ENCODE measurements around the gene VTA1.
A peak's percentile ranks its signal among the peaks of the same experiment; 100 is the strongest.

VTA1 gene

DNA sequence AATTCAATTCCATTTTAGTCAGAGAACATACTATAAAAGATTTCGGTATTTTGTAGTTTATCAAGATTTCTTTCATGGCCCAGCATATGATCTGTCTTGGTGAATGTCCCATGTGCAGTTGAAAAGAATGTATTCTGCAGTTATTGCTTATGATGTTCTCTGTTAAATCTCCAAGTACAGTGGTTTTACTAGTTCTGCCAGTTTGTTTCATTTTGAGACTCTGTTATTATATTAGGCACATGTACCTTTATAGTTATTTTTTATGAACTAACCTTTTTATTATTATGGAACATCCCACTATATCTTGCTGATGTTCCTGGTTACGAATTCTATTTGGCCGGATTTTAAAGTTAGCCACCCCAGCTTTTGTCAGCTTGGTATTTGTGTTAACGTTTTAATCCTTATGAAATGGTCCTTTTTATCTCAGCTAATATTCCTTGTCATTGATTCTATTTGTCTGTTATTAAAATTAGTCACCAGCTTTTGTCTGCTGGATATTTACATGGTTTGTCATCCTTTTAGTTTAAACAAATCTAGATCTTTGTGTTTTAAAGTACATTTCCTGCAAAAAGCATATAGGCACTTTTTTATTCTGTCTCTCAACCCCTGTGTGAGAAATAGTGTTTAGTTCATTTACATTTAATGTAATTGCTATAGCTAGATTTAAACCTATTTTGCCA lies 48.9 kb downstream of the VTA1 start:
- TF ChIP-seq, protein P1, sequence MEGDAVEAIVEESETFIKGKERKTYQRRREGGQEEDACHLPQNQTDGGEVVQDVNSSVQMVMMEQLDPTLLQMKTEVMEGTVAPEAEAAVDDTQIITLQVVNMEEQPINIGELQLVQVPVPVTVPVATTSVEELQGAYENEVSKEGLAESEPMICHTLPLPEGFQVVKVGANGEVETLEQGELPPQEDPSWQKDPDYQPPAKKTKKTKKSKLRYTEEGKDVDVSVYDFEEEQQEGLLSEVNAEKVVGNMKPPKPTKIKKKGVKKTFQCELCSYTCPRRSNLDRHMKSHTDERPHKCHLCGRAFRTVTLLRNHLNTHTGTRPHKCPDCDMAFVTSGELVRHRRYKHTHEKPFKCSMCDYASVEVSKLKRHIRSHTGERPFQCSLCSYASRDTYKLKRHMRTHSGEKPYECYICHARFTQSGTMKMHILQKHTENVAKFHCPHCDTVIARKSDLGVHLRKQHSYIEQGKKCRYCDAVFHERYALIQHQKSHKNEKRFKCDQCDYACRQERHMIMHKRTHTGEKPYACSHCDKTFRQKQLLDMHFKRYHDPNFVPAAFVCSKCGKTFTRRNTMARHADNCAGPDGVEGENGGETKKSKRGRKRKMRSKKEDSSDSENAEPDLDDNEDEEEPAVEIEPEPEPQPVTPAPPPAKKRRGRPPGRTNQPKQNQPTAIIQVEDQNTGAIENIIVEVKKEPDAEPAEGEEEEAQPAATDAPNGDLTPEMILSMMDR (conservative IDR thresholded peaks at IDR 0.05; ENCODE audit: low read depth, low read length) = no peak
- no peak for DNase-seq (ENCODE audit: low read depth)

DNA sequence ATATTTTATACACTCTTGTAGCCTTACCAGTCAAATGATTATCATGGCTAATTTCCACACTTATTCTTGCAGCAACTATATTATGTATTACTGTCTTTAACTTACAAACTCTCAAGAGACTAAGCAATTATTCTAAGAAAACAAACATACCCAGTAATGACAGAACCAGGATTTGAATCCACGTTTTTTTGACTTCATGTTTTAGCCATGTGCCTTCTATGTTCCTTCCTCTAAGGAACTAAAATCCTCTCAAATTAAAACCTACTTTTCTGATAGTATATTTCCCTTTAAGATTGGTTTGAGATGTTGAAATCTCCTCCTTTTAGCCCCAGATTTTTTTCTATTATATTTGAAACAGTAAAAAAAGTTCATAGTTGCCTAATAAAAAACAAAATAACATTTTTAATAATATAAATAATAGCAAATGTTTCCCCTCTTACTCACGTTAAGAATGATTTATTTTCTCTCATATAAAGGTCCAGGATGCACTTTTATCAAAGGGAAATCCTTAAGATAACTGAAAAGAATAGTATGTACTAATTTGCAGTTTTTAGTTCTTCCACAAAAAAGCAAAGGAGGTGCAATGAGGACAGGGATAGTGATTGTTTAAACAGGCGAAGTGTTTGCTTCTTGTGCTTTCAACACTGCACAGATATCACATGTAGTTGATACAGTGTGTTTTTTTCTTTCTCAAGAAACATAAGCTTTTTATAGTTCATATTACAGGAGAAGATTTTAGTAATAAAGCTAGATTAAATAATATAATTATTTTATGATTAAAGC lies 54.0 kb downstream of the VTA1 start:
- TF ChIP-seq, protein P1 (conservative IDR thresholded peaks at IDR 0.05; ENCODE audit: low read depth, low read length) = no peak
- H3K4me3 ChIP-seq (ENCODE audit: low read length) = no peak overlapping the region
- no peak for DNase-seq (ENCODE audit: low read depth)

More for the DNA sequence above, 48.9 kb downstream of the VTA1 start:
- H3K4me3 ChIP-seq (ENCODE audit: low read length) = no peak overlapping the region

DNA sequence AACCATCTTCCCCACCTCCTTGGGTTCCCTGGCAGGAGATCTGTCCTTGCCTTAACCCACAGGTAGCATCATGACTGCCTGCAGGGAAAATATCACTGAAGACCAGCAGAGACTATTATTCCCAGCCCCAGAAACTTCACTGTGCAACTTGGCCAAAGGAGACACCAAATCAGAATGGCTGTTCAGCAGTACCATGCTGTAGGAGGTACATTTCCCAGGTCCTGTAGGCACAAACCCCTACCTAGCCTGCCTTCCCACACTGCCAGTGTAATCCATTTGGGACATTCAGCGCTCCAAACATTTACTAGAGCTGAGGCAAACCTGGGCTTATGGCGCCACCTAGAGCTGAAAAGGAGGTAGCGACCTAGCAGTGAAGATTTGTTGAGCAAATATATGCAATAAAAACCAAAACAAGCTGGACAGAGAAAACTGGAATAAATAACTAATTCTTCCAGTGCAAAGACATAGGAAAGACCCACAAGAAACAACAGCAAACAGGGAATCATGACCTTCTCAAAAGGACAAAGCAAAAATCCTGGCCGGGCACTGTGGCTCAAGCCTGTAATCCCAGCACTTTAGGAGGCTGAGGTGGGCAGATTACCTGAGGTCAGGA lies 60.3 kb downstream of the VTA1 start:
- TF ChIP-seq, protein P1 (conservative IDR thresholded peaks at IDR 0.05; ENCODE audit: low read depth, low read length) = peak; percentile 76
- peak; percentile 3 for DNase-seq (ENCODE audit: low read depth)

DNA sequence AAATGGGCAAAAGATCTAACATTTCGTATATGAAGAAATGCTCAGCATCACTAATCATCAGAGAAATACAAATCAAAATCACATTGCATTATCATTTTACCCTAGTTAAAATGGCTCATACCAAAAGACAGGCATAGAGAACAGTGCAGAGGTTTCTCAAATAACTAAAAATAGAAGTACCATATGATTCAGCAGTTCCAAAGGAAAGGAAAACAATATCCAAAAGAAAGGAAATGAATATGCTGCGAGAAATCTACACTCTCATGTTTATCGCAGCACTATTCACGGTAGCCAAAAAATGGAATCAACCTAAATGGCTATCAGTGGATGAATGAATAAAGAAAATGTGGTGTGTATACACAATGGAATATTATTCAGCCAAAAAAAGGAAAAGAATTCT lies 63.5 kb downstream of the VTA1 start:
- no peak overlapping the region for H3K4me3 ChIP-seq (ENCODE audit: low read length)
- DNase-seq (ENCODE audit: low read depth) = no peak
- TF ChIP-seq, protein P1 (conservative IDR thresholded peaks at IDR 0.05; ENCODE audit: low read depth, low read length) = no peak

More for the DNA sequence above, 60.3 kb downstream of the VTA1 start:
- no peak overlapping the region for H3K4me3 ChIP-seq (ENCODE audit: low read length)

DNA sequence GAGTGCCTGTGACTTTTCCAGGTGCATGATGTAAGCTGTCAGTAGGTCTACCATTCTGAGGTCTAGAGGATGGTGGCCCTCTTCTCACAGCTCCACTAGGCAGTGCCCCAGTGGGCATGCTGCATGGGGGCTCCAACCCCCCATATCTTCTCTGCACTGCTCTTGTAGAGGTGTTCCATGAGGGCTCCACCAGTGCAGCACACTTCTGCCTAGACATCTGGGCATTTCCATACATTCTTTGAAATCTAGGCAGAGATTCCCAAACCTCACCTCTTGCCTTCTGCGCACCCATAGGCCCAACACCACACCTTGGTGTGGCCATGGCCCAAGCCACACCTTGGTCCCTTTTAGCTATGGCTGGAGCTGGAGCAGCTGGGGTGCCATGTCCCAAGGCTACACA lies 66.3 kb downstream of the VTA1 start:
- TF ChIP-seq, protein P1 (conservative IDR thresholded peaks at IDR 0.05; ENCODE audit: low read depth, low read length) = no peak
- no peak for DNase-seq (ENCODE audit: low read depth)
- H3K4me3 ChIP-seq (ENCODE audit: low read length) = no peak overlapping the region

DNA sequence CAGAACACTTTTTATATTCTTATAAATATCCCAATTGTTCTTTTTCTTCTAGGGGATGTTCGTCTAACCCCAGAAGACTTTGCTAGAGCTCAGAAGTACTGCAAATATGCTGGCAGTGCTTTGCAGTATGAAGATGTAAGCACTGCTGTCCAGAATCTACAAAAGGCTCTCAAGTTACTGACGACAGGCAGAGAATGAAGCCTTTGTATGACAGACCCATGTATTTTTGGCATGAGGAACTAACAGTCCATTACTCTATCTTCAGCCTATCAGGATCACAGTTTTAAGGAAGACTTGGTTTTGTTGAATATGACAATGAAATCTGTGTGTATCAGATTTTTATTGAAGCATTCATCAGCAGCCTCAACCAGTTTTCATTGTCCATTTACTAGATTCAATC lies 71.4 kb downstream of the VTA1 start:
- no peak overlapping the region for H3K4me3 ChIP-seq (ENCODE audit: low read length)
- no peak for DNase-seq (ENCODE audit: low read depth)
- TF ChIP-seq, protein P1 (conservative IDR thresholded peaks at IDR 0.05; ENCODE audit: low read depth, low read length) = no peak

Data from retinal pigment epithelial cell (primary cell).